Measurements from ENCODE around the gene NF2. TPM values are rescaled to one million over a fixed set of nuclear protein-coding genes. Genes with fewer than 3 reads are reported as not detected.

NF2 gene
- 10 to 100 TPM; 16.9 to 37.6 (median 20.3) TPM for total RNA-seq
- 1 to 10 TPM; 5.8 to 8.4 (median 8.3) TPM for polyA plus RNA-seq
- long read RNA-seq, donor 1, full-length matches to known transcripts: 1 of 1 reads
- long read RNA-seq, donor 1, partial matches to known transcripts: 0 of 1 reads
- long read RNA-seq, donor 1, other reads (novel, unspliced or antisense): 0 of 1 reads
- long read RNA-seq, donor 2, partial matches to known transcripts: 0 of 4 reads
- long read RNA-seq, donor 2, other reads (novel, unspliced or antisense): 0 of 4 reads
- long read RNA-seq, donor 3, full-length matches to known transcripts: 2 of 2 reads
- long read RNA-seq, donor 3, partial matches to known transcripts: 0 of 2 reads
- long read RNA-seq, donor 3, other reads (novel, unspliced or antisense): 0 of 2 reads
- long read RNA-seq, donor 4: 0 reads
- long read RNA-seq, donor 5, full-length matches to known transcripts: 4 of 4 reads
- long read RNA-seq, donor 5, partial matches to known transcripts: 0 of 4 reads
- long read RNA-seq, donor 5, other reads (novel, unspliced or antisense): 0 of 4 reads
- long read RNA-seq, donor 6, full-length matches to known transcripts: 2 of 22 reads
- long read RNA-seq, donor 6, partial matches to known transcripts: 20 of 22 reads
- long read RNA-seq, donor 6, other reads (novel, unspliced or antisense): 0 of 22 reads
- long read RNA-seq, donor 7, partial matches to known transcripts: 5 of 7 reads
- long read RNA-seq, donor 7, other reads (novel, unspliced or antisense): 0 of 7 reads
- long read RNA-seq, donor 8, full-length matches to known transcripts: 1 of 1 reads
- long read RNA-seq, donor 8, partial matches to known transcripts: 0 of 1 reads
- long read RNA-seq, donor 8, other reads (novel, unspliced or antisense): 0 of 1 reads
- long read RNA-seq, donor 9: 0 reads
- long read RNA-seq, donor 10, full-length matches to known transcripts: 1 of 1 reads
- long read RNA-seq, donor 10, partial matches to known transcripts: 0 of 1 reads
- long read RNA-seq, donor 10, other reads (novel, unspliced or antisense): 0 of 1 reads

- Histone ChIP-seq H3K27me3 (no peaks in the 10 kb centered on the region), H3K4me1 (peaks cover 14 to 29% (median 22%) of the 10 kb centered on the region in 4 donors), H3K4me3 (peak within 1 kb of the TSS; percentile 75 to 98 (median 80)), H3K36me3 (no peaks in the 10 kb centered on the region), H3K27ac (peak within 1 kb of the TSS; percentile 84 to 97 (median 93)), H3K9me3 (no peaks in the 10 kb centered on the region)
- DNase-seq: peak; percentile 99 to 100
- intact Hi-C loops (cut with DNase I; ENCODE audit: low total_unique reads): no loop called here
- WGBS, 5 donors: 0 to 1% (median 0%) methylated on average over 44 to 74 of the region's 74 CpGs
- TF ChIP-seq POLR2A (IDR thresholded peaks at IDR 0.05) (peak in 1 of 4 donors; percentile 25), EP300 (IDR thresholded peaks at IDR 0.05) (no peak), POLR2AphosphoS5 (IDR thresholded peaks at IDR 0.05) (peak; percentile 49 to 90 (median 65))
These were observed at the start of gene NF2 for GRCh38 chr22:29603358-29604075. Gene NF2 (plus strand): TSS chr22:29603633. CDS start chr22:29603999, 366 bp downstream.

- intact Hi-C loops (cut with DNase I; ENCODE audit: low total_unique reads): no loop called here
- peak in 1 of 2 donors; percentile 53 for DNase-seq
- no peaks in the 10 kb centered on the region for H3K9me3 ChIP-seq
- 54 to 62% (median 58%) methylated on average over 4 of the region's 4 CpGs for WGBS, 5 donors
- TF ChIP-seq EP300 (IDR thresholded peaks at IDR 0.05) (no peak), POLR2A (IDR thresholded peaks at IDR 0.05) (no peak), CTCF (IDR thresholded peaks at IDR 0.05) (no peak), POLR2AphosphoS5 (IDR thresholded peaks at IDR 0.05) (no peak)
- H3K27me3 ChIP-seq: no peaks in the 10 kb centered on the region
- H3K36me3 ChIP-seq: peaks cover 16 to 56% (median 51%) of the 10 kb centered on the region in 4 donors
- peak overlapping the region in 3 of 5 donors; percentile 83 to 93 (median 86) for H3K27ac ChIP-seq
- no peak overlapping the region for H3K4me3 ChIP-seq
- peaks cover 6 to 24% (median 24%) of the 10 kb centered on the region in 4 donors for H3K4me1 ChIP-seq
These were observed 48.3 kb upstream of the NF2 start for GRCh38 chr22:29555065-29555644.

- 85 to 96% (median 96%) methylated on average over 6 of the region's 6 CpGs for WGBS, 5 donors
- DNase-seq: no peak
These were observed 44.4 kb upstream of the NF2 start for GRCh38 chr22:29559030-29559429.

More at GRCh38 chr22:29559030-29559429, 44.4 kb upstream of the NF2 start:
- Histone ChIP-seq H3K36me3 (peaks cover 29 to 86% (median 75%) of the 10 kb centered on the region in 4 donors), H3K4me1 (peaks cover 5 to 18% (median 13%) of the 10 kb centered on the region in 4 donors), H3K27me3 (no peaks in the 10 kb centered on the region), H3K9me3 (no peaks in the 10 kb centered on the region), H3K4me3 (no peak overlapping the region), H3K27ac (no peak overlapping the region)
- intact Hi-C loops (cut with DNase I; ENCODE audit: low total_unique reads): no loop called here
- TF ChIP-seq POLR2AphosphoS5 (IDR thresholded peaks at IDR 0.05) (no peak), EP300 (IDR thresholded peaks at IDR 0.05) (no peak), CTCF (IDR thresholded peaks at IDR 0.05) (no peak), POLR2A (IDR thresholded peaks at IDR 0.05) (no peak)
